ENCODE measurements around the gene SH2D3A. TPM values are rescaled to one million over a fixed set of nuclear protein-coding genes. Genes with fewer than 3 reads are reported as not detected.

SH2D3A gene
- total RNA-seq, 4 donors from 2014 or later: 1.0 to 5.4 TPM; not detected in 2

DNA sequence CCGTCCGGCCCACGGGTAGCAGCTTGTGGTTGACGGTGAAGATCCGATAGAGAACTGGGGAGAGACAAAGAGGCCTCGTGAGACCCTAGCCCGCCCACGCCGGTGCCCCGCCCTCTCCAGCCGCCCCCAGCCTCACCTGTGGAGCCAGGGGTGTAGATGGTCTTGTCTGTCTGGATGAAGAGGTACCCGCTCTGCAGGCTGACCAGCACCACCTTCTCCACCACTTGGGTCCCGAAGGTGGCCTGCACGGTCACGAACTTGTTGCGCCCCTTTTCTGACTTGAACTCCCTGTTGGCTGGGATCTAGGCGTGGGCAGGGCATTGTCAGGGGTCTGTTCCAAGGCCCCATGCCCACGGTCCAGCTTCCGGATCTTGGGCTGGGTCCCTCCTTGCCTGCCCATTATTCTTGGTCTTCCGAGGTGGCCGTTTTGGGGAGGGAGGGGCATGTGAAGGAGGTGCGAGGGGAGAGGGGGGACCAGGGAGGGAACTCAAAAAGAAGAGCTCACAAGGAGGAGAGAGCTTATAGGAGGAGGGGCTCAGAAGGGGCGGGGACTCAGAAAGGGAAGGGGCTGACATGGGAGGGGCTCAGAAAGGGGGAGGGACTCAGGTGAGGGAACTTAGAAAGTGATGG is 49.0 kb downstream of the SH2D3A start:
- TF ChIP-seq POLR2A (IDR thresholded peaks at IDR 0.05): no peak
- TF ChIP-seq CTCF (IDR thresholded peaks at IDR 0.05): no peak
- no peak overlapping the region for H3K27ac ChIP-seq
- no peak for DNase-seq
- no peaks in the 10 kb centered on the region for H3K4me1 ChIP-seq
- H3K27me3 ChIP-seq: no peaks in the 10 kb centered on the region
- H3K9me3 ChIP-seq: no peaks in the 10 kb centered on the region
- no peaks in the 10 kb centered on the region for H3K36me3 ChIP-seq
- intact Hi-C loops (cut with DNase I; ENCODE audit: low total_unique reads): no loop called here
- no peak overlapping the region for H3K4me3 ChIP-seq

GRCh38 chr19:6717441-6717971 is 49.7 kb downstream of the SH2D3A start:
- DNase-seq: no peak
- H3K4me3 ChIP-seq: no peak overlapping the region
- TF ChIP-seq CTCF (IDR thresholded peaks at IDR 0.05) (no peak), POLR2A (IDR thresholded peaks at IDR 0.05) (no peak)
- no peaks in the 10 kb centered on the region for H3K36me3 ChIP-seq
- intact Hi-C loops (cut with DNase I; ENCODE audit: low total_unique reads): no loop called here
- no peaks in the 10 kb centered on the region for H3K4me1 ChIP-seq
- no peaks in the 10 kb centered on the region for H3K9me3 ChIP-seq
- no peak overlapping the region for H3K27ac ChIP-seq
- H3K27me3 ChIP-seq: no peaks in the 10 kb centered on the region

- no peak for TF ChIP-seq POLR2A (IDR thresholded peaks at IDR 0.05)
- TF ChIP-seq CTCF (IDR thresholded peaks at IDR 0.05): no peak
- Histone ChIP-seq H3K4me3 (no peak overlapping the region), H3K9me3 (no peaks in the 10 kb centered on the region), H3K36me3 (no peaks in the 10 kb centered on the region), H3K4me1 (no peaks in the 10 kb centered on the region), H3K27me3 (no peaks in the 10 kb centered on the region), H3K27ac (no peak overlapping the region)
- DNase-seq: no peak
- intact Hi-C loops (cut with DNase I; ENCODE audit: low total_unique reads): no loop called here
These were observed 50.2 kb downstream of the SH2D3A start for GRCh38 chr19:6717036-6717435.

DNA sequence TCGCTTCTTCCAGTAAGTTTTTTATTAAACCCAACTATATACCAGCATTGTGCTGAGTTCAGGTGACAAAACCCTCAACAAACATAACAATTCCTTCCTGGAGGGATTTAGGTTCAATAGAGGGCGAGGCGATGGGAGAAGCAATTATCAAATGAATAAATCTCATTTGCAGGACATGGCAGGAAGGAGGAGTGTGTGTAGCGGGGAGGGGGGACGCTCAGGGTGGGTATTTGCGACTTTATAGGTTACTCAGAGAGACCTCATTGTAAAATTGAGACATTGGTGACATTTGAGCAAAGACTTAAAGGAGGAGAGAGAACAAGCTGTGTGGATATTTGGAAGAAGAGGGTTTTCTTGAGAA is 50.6 kb downstream of the SH2D3A start:
- Histone ChIP-seq H3K27ac (no peak overlapping the region), H3K4me3 (no peak overlapping the region), H3K36me3 (no peaks in the 10 kb centered on the region), H3K27me3 (no peaks in the 10 kb centered on the region), H3K9me3 (no peaks in the 10 kb centered on the region), H3K4me1 (no peaks in the 10 kb centered on the region)
- DNase-seq: no peak
- TF ChIP-seq CTCF (IDR thresholded peaks at IDR 0.05) (no peak), POLR2A (IDR thresholded peaks at IDR 0.05) (no peak)
- intact Hi-C loops (cut with DNase I; ENCODE audit: low total_unique reads): no loop called here

- intact Hi-C loops (cut with DNase I; ENCODE audit: low total_unique reads): no loop called here
- H3K9me3 ChIP-seq: no peaks in the 10 kb centered on the region
- TF ChIP-seq POLR2A (IDR thresholded peaks at IDR 0.05) (no peak), CTCF (IDR thresholded peaks at IDR 0.05) (no peak)
- no peaks in the 10 kb centered on the region for H3K36me3 ChIP-seq
- H3K27me3 ChIP-seq: no peaks in the 10 kb centered on the region
- DNase-seq: no peak
- H3K4me3 ChIP-seq: no peak overlapping the region
- no peaks in the 10 kb centered on the region for H3K4me1 ChIP-seq
- H3K27ac ChIP-seq: no peak overlapping the region
These were observed 52.3 kb downstream of the SH2D3A start for GRCh38 chr19:6714749-6715555.

Data from uterus (tissue), 4 donors.